ENCODE results near the gene MAPKAP1.
"Not testable (repeated sequence)": the region's sequence is repeated elsewhere in the genome, so short reads cannot be mapped to it uniquely, and the experiment has no call there.

Gene MAPKAP1

GRCh38 chr9:125600194-125600593, 106.8 kb downstream of the MAPKAP1 start:
- no peak for DNase-seq

GRCh38 chr9:125594223-125594610, 112.8 kb downstream of the MAPKAP1 start:
- no peak for DNase-seq

GRCh38 chr9:125593581-125594222, 113.3 kb downstream of the MAPKAP1 start:
- no peak for DNase-seq

- no peak for DNase-seq
These were observed 115.1 kb downstream of the MAPKAP1 start for GRCh38 chr9:125591888-125592287.

DNA sequence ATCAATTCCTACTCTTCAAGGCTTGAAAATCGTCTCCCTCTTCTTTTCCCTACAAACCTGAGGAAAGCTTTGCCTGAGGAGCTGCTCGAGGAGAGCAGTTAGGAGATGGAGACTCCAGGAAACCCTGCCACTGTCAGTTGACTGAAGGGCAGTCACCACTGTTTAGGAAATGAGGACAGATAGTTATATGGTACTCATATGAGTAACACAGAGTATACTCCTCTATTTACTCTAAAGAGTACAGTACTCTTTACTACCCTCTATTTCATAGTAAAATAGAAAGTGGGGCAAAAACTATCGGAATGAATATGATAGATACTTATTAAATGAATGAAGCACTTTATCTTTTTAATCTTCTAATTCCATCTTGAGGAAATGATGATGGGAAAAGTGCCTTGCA, 115.8 kb downstream of the MAPKAP1 start:
- DNase-seq: no peak

DNA sequence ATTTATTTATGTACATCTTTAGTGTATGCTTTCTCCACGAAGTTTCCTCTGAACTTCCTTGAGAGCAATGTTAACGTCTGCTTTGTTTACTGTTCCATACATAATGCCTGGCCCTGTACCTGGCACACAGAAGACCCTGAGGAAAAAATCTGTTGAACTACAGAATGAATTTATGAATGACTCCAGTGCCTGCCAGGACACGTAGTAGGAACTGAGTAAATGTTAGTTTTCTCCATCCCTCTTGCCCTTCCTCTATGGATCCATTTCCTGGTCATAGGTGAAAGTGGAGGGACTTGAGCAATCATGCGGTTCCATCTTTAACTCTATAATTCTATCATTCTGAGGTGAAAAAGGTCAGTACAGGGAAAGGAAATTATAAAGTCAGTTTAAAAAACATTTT, 117.7 kb downstream of the MAPKAP1 start:
- DNase-seq: no peak

- no peak for DNase-seq
These were observed 119.1 kb downstream of the MAPKAP1 start for GRCh38 chr9:125587819-125588460.

- no peak for DNase-seq
These were observed 120.9 kb downstream of the MAPKAP1 start for GRCh38 chr9:125586172-125586511.

GRCh38 chr9:125585503-125586171, 121.4 kb downstream of the MAPKAP1 start:
- DNase-seq: no peak

- DNase-seq: no peak
These were observed 126.2 kb downstream of the MAPKAP1 start for GRCh38 chr9:125580701-125581286.

DNA sequence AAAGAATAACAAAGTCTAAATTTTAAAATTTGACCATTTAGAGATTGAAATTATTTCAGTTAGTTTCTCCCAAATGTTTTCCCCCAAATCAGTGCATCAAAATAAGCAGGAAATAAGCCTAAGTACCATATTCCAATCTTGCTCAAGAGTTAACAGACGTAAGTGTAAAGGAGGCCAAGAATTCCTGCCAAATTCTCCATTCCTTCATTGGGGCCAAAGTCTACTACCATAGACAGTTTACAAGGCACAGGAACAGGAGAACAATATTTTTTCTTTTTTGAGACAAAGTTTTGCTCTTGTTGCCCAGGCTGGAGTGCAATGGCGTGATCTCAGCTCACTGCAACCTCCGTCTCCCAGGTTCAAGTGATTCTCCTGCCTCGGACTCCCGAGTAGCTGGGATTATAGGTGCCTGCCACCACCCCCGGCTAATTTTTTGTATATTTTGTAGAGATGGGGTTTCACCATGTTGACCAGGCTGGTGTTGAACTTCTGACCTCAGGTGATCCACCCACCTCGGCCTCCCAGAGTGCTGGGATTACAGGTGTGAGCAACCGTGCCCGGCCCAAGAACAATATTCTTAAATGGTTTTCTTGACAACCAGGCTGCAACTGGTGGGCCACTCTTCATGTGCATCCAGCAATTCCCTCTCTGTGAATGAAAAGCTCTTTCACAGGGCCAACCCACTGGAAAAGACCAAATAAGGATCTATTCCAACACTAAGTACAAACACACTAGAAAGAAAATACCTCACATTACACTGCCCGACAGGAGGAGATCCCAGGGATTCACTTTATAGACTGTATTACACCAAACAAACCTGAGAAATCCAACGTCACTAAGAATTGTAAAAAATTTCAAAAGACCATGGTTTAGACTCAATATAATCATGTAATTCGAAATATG, 127.7 kb downstream of the MAPKAP1 start:
- no peak for DNase-seq

DNA sequence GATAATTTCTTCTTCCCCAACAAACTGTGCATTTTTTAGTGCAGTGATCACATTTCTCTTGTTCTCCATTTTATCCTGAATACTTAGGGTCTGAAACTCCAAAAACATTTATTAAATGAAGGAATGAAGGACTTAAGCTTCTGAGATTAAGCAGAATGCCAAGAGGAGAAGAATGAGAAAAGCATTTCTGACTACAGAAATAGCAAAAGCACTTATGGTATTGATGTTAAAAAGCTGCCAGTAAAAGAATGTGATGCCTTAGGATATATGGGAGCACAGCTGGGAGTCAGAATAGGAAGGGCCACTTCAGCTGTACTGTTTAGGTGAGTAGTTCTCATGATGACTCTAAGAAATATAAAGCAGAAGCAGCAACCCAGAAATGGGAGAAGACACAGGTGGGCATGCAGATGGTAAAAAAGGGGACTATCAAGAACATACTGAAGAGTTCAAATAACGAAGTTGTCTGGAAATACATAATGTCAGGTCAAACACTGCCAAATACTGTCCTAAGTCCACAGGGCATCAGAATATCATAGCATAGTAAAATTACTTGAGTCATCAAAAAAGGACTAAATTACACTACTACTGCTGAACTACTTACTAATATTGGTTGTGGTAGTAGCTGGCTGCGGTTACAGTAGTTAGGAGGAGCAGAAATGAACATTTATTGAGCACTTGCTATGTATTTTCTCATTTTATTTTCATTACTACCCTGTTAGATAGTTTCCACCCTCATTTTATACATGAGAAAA, 132.7 kb downstream of the MAPKAP1 start:
- DNase-seq: no peak

DNA sequence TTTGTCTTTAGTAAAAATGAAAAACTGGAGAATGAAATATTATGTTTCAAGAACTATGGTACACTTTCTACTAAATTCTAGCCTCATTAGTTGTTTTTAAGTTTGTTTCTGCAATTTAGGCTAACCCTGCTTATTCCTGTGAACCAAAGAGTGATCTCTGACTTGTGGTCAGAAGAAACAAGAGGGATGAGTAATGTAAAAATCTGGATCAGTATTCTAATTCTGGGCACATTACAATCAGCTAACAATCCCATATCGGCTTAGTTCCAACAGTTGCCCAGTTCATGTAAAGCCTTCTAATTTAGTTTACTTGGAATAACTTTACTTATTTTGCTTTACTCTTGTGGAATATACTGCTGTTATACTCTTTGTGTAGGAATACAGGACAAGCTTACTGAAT, 134.5 kb downstream of the MAPKAP1 start:
- DNase-seq: not testable (repeated sequence)

DNA sequence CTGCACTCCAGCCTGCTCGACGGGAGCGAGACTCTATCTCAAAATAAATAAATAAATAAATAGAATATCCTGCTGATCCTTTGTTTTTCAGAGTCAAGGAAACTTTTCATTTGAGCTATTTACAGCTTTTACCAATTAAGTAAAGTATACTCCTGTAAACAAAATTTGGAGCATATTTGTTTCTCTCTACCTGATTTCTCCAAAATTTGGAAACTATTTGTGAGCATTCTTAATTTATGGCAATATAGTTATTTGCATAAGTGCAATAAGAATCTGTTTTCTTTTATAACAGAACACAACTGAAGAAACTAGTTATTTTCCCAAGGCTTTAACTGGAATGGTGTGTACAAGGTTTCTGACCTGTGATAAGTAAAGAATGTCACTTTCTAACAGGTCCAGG, 135.2 kb downstream of the MAPKAP1 start:
- not testable (repeated sequence) for DNase-seq

GRCh38 chr9:125570246-125570645, 136.8 kb downstream of the MAPKAP1 start:
- no peak for DNase-seq

DNA sequence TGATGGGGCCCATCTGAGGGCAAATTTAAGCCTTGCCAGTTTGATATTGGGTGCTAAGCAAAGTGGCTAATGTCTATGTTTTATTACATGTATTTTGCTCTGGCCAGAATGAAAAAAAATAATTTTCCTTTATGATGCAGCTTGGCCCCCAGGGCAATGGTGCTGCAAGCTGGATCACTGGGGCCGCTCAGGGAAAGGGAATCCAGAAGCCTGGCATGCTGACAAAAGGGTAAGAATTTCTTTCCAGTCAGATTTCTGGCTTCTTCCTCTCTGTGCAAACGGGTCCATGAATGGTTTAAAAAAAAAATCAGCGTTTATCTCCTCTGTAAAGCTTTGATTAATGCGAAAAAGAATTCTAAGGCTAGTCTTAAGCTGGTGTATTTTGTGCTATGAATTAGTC, 138.4 kb downstream of the MAPKAP1 start:
- no peak for DNase-seq

DNA sequence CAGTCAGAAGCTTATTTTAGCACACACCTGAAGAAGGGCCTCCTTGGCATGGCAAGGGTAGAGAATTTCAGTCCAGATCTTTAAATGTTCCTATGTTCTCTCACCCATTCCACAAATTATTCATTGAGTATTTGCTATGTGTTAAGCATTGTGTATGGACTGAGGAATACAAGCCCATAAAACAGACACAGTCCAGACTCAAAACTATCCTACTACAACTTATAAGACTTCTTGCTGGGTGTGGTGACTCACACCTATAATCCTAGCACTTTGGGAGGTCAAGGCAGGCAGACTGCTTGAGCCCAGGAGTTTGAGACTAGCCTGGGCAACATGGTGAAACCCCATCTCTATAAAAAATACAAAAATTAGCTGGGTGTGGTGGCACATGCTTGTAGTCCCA, 141.0 kb downstream of the MAPKAP1 start:
- DNase-seq: not testable (repeated sequence)

DNA sequence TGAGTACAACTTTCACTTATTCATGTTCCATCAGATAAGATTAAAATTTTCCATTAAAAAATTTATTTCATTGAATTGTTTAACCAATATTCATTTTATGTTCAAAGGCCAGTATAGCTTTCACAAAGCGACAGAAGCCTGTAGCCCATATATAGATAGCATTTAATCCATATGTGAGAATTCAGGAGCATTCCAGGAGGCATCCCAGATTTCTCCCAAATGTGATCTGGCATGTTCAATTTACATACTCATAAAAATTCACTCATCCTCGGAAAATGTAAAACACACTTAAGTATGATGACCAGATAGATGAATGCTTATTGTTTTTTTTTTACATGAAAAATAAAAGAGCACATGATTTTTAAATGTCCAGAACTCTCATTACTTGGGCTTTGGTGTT, 141.9 kb downstream of the MAPKAP1 start:
- no peak for DNase-seq

DNA sequence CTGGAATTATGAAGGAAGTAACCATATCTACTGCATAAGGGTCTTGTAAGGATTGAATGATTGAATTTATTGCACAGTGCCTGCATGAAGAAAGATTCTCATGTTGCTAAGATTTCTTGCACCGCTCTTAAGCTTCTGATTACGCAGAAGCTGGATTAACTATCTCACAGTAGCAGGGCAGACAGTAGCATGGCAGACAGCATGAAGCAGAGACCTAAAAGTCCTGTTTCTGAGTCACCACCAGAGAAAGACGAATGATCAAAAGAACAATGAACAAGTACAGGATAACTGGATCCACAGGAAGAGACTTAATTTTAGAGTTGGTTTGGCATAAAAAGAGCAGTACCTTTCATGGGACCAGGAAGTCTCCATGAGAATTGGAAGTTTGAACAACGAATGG, 142.4 kb downstream of the MAPKAP1 start:
- no peak for DNase-seq

- DNase-seq: no peak
These were observed 145.4 kb downstream of the MAPKAP1 start for GRCh38 chr9:125561509-125562148.

DNA sequence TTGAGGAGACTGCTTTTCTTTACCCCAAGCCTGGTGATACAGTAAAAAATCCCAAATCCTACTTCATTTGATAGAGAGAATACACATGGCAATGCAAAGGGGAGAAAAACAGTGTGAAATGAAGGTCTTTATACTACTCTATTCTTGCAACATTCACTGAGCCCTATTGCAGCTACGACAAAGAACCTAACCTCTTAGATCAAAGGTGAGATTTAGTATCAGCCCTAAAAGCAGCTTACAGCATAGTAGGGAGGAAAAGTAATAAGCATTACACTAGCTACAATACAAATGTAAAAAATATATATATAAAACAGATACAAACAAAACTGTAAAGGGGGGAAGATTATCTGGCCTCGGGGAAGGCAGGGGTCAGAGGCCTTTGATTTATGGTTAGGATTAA, 147.1 kb downstream of the MAPKAP1 start:
- DNase-seq: no peak

- DNase-seq: no peak
These were observed 147.8 kb downstream of the MAPKAP1 start for GRCh38 chr9:125559194-125559593.

Data from NCI-H2081 (cell line).